Esophagus mucosa (tissue), 1 donor: ENCODE data around the gene RNU4-1. TPM values are rescaled to one million over a fixed set of nuclear protein-coding genes. Genes with fewer than 3 reads are reported as not detected.
A peak's percentile ranks its signal among the peaks of the same experiment; 100 is the strongest.

Source experiments
- ATAC-seq: fragments of 200-7000 bp; cut with Tn5 transposase; one replicate; pipeline ENCODE4 v1.9.1; 2020
- total RNA-seq: library from RNA; stranded (reverse); gene quantifications from one replicate; pipeline ENCODE4 v1.2.4, GENCODE V29; 2023
- donor health status: DM: yes; HTN: yes; CAD: no.

RNU4-1 gene
- total RNA-seq, 1 donor from 2014 or later: 20,765 TPM

- no peak for ATAC-seq
These were observed 5.5 kb downstream of the RNU4-1 start for GRCh38 chr12:120287491-120287890.

GRCh38 chr12:120286768-120287490 lies 6.1 kb downstream of the RNU4-1 start:
- no peak for ATAC-seq

DNA sequence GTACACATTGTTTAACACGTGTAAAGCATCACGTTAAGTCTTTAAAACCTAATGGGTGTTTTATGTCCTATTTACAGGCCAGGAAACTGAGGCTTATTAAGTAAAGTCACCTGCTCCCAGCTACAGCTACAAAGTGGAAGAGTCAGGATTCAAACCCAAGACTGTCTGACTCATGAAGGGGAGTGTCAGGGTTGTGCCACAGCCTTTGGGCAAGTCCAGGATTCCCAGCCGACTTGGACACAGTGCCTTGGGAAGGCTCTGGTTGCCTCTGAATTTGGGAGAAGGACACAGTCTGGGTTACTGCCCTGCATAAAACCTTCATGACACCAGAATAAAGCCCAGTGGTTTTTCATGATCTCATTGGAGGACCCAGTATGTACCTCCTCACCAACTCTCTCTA lies 8.7 kb downstream of the RNU4-1 start:
- no peak for ATAC-seq

DNA sequence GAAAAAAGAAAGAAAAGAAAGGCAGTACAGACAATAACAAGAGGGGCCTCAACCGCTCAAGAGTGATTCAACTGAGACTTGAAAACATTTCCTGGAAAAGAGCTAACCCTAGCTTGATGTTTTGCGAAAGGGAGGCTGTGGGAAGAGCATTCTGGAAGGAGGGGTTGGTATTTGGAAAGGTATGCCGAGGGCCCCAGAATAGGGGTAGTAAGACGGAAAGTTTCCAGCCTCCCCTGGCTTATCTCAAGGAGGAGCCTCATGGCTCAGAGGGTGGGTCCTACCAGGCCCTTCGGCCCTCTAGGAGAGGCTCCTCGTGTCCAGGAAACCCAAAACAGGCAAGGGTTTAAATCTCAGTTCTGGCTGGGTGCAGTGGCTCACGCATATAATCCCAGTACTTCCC lies 9.7 kb downstream of the RNU4-1 start:
- no peak for ATAC-seq

DNA sequence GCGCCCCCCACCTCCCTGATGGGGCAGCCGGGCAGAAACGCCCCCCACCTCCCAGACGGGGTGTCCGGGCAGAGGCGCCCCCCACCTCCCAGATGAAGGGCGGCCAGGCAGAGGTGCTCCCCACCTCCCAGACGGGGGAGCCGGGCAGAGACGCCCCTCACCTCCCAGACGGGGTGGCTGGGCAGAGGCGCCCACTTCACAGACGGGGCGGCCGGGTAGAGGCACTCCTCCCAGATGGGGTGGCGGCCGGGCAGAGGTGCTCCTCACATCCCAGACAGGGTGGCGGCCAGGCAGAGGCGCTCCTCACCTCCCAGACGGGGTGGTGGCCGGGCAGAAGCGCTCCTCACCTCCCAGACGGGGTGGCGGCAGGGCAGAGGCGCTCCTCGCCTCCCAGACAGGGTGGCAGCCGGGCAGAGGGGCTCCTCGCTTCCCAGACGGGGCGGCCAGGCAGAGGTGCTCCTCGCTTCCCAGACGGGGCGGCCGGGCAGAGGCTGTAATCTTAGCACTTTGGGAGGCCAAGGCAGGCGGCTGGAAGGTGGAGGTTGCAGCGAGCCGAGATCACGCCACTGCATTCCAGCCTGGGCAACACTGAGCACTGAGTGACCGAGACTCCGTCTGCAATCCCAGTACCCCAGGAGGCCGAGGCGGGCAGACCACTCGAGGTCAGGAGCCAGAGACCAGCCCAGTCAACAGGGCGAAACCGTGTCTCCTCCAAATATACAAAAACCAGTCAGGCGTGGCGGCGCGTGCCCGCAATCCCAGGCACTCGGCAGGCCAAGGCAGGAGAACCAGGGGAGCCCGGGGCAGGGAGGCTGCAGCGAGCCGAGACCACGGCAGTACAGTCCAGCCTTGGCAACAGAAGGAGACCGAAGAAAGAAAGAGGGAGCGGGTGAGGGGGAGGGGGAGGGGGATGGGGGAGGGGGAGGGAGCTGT lies 14.6 kb downstream of the RNU4-1 start:
- ATAC-seq: no peak

- ATAC-seq: no peak
These were observed 16.3 kb downstream of the RNU4-1 start for GRCh38 chr12:120276734-120277133.

DNA sequence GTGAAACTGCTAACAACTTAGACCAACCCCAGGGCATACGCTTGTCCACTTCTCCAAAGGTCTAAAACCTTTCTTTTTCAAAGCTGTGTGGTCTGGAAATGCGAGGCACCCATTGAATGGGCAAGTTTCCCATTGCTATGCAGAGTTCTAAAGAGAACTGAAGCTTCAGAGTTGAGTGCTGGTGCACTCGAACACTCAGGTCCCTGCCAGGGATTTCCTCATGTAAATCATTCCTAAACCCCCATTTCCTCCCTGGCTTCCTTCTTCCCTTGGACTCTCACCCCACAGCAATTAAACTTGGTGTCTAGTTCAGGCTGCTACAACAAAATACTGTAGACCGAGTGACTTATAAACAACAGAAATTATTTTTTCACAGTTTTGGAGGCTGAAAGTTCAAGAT lies 25.3 kb downstream of the RNU4-1 start:
- no peak for ATAC-seq

DNA sequence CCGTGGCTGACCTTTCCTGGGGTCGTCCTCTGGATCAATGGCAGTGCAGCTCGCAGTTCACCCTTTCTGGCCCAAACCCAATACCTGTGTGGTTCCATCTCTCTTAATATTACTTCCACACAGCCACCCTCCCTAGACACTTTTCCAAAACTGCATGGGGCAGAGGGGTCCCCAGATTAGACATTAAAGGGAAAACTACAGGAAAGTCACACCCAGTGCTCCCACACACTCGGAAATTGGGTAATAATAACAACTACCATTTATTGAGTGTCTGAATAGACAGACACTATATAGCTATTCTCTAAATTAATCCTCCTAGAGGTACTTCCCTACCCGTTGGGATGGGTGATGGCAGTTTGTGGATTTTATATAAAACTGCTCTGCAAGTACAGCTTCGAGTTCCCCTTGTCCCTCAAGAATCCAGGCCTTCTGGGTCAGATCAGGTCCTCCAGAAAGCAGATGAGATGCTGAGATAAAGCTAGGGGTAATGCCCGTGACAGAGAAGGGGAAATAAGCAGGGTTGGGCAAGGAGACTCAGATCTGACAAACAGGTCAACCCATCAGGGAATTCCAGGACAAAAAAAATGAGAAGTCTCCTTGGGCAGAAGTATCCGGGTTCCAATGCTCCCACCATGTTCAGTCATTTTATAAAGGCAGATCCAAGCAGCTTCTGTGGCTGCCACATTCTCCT lies 26.7 kb downstream of the RNU4-1 start:
- no peak for ATAC-seq

GRCh38 chr12:120265473-120266179 lies 27.4 kb downstream of the RNU4-1 start, which contains the start of gene PXN:
PXN (minus strand) TSS chr12:120265730; CDS start chr12:120265629, 101 bp downstream.
- peak; percentile 91 for ATAC-seq

DNA sequence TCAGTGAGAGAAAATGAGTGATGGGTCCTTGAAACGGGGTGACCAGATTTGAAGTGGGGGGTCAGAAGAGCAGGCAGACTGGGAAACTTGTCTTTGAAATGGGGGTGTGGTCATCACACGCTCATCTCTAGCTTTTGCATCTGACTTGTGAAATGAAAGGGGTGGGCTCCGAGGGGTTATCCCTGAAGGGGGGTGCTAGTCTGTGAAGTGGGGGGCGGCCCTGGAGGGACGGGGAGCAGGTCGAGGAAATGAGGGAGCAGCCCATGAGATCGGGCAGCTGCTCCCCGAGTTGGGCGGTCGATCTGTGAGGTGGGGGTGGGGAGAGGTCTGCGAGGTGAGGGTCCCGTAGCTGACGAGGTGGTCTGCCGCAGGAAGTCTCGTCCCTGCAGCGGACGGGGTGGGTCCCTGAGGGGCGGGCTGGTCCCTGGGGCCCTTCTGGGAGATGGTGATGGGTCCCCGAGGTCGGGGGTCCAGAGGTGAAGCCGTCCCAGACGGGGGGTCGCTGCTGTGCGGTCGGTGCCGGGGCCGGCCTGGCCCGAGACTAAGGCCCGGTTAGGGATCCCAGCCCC lies 28.0 kb downstream of the RNU4-1 start:
- peak; percentile 21 for ATAC-seq

GRCh38 chr12:120264086-120264903 lies 28.7 kb downstream of the RNU4-1 start:
- peak; percentile 58 for ATAC-seq

DNA sequence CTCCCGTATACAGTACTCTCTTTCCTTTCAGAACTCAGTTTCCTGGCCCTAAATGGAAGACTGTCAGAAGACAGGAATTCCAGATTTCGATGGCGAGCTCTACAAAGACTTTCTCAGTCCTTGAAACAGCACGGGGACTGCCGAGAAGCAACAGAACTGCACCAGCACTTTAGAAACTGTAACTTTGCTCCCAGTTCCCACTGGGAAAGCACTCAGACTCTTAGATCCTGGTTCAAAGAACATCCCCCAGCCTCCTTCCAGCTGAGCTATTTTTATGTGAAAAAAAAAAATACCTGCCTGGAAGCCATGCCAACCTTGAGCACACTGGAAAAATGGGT lies 29.3 kb downstream of the RNU4-1 start:
- no peak for ATAC-seq

- ATAC-seq: no peak
These were observed 29.9 kb downstream of the RNU4-1 start for GRCh38 chr12:120262852-120263747.

GRCh38 chr12:120261951-120262851 lies 30.8 kb downstream of the RNU4-1 start:
- peak; percentile 38 for ATAC-seq

- no peak for ATAC-seq
These were observed 32.4 kb downstream of the RNU4-1 start for GRCh38 chr12:120260607-120261006.

DNA sequence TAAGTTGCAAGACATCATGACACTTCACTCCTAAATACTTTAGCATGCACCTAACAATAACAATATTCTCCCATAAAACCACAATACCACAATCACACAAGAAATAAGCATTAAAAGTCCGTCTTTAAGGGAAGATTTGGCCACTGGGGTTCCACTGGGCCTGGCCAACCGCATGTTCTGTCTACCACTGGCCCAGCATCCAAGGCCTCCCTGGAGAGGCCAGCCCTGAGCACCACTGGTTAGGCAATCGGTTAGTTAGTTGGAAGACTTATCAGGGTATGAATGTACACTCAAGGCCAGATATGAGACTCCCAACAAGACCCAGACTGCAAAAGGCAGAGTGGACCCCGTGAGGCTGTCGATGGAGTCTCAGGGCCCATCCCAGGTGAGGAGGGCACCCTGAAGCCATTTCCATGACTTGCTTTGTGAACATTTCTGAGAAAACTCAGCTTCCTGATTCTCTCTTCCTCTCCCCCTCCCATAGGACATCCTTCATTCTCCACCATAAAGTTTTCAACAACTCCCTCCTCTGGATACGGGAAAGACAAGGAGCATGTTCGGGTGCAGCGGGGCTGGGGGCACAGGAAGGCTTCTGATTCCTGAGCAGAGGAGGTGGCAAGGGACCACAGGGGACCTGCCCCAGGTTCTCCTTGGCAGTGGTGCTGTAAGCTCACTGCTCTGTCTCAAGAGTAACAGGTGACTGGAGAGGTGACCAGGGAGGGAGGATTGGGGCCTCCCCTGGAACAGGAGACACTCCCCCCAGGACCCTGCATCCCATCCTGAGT lies 33.4 kb downstream of the RNU4-1 start:
- ATAC-seq: no peak

DNA sequence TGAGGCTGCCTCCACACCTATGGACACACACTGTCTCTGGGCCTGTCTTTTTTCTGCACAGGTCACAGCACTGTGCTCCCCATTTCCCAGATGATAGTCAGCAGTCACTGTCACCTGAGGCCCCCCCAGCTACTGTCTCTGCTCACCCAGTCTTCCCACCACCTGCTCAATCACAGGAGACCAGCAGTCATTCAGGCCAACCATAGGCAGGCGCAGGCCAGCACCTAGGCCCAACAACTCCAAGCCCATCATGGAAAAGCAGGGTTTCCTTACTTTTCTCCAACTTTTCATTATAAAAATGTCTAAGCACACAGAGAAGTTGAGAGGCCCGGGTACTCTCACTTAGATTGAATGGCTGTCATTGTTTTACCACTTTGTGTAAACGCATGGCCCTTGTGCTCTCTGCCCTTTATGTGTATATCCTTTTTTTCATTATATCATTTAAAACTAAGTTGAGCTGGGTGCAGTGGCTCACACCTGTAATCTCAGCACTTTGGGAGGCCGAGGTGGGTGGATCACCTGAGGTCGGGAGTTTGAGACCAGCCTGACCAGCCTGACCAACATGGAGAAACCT lies 34.6 kb downstream of the RNU4-1 start:
- no peak for ATAC-seq
